ENCODE data around the gene MICU1. TPM values are rescaled to one million over a fixed set of nuclear protein-coding genes. Genes with fewer than 3 reads are reported as not detected.
A peak's percentile ranks its signal among the peaks of the same experiment; 100 is the strongest.

MICU1 gene
- total and polyA plus RNA-seq, 2 donors: 21.2 to 25.9 TPM

GRCh38 chr10:72321248-72322029, 304.4 kb downstream of the MICU1 start:
- peaks cover 73 to 86% of the 10 kb centered on the region in 2 donors for H3K4me1 ChIP-seq (ENCODE audit: control insufficient read depth in 2 of 2, insufficient read depth in 2 of 2, low read length in 2 of 2)
- 85% methylated on average over 13 of the region's 13 CpGs for WGBS
- H3K9me3 ChIP-seq (ENCODE audit: control insufficient read depth in 2 of 2, insufficient read depth in 1 of 2, low read length in 1 of 2): peaks cover 0 to 3% of the 10 kb centered on the region in 2 donors
- H3K27me3 ChIP-seq (ENCODE audit: control insufficient read depth in 2 of 2, insufficient read depth in 1 of 2, low read length in 1 of 2): no peaks in the 10 kb centered on the region
- no peak overlapping the region for H3K4me3 ChIP-seq (ENCODE audit: low read length in 2 of 2)
- H3K36me3 ChIP-seq (ENCODE audit: control insufficient read depth in 2 of 2, insufficient read depth in 2 of 2, low read length in 1 of 2): no peaks in the 10 kb centered on the region
- peak in 1 of 9 donors; percentile 32 for DNase-seq (ENCODE audit: low read depth in 6 of 9, low spot score in 9 of 9)
- peak overlapping the region; percentile 93 to 97 for H3K27ac ChIP-seq (ENCODE audit: low read depth in 1 of 2, low read length in 1 of 2)

- peaks cover 0 to 3% of the 10 kb centered on the region in 2 donors for H3K9me3 ChIP-seq (ENCODE audit: control insufficient read depth in 2 of 2, insufficient read depth in 1 of 2, low read length in 1 of 2)
- WGBS: 38% methylated on average over 12 of the region's 12 CpGs
- H3K36me3 ChIP-seq (ENCODE audit: control insufficient read depth in 2 of 2, insufficient read depth in 2 of 2, low read length in 1 of 2): no peaks in the 10 kb centered on the region
- H3K4me3 ChIP-seq (ENCODE audit: low read length in 2 of 2): peak overlapping the region in 1 of 2 donors; percentile 24
- no peaks in the 10 kb centered on the region for H3K27me3 ChIP-seq (ENCODE audit: control insufficient read depth in 2 of 2, insufficient read depth in 1 of 2, low read length in 1 of 2)
- peak overlapping the region; percentile 93 to 97 for H3K27ac ChIP-seq (ENCODE audit: low read depth in 1 of 2, low read length in 1 of 2)
- DNase-seq (ENCODE audit: low read depth in 6 of 9, low spot score in 9 of 9): peak in 2 of 9 donors; percentile 55 to 81
- peaks cover 80 to 93% of the 10 kb centered on the region in 2 donors for H3K4me1 ChIP-seq (ENCODE audit: control insufficient read depth in 2 of 2, insufficient read depth in 2 of 2, low read length in 2 of 2)
Measured at GRCh38 chr10:72320676-72321247, 305.1 kb downstream of the MICU1 start.

- peaks cover 82 to 91% of the 10 kb centered on the region in 2 donors for H3K4me1 ChIP-seq (ENCODE audit: control insufficient read depth in 2 of 2, insufficient read depth in 2 of 2, low read length in 2 of 2)
- H3K4me3 ChIP-seq (ENCODE audit: low read length in 2 of 2): peak overlapping the region; percentile 42 to 55
Measured at GRCh38 chr10:72319416-72320254, 306.2 kb downstream of the MICU1 start.

GRCh38 chr10:72318418-72319262, 307.2 kb downstream of the MICU1 start:
- DNase-seq (ENCODE audit: low read depth in 6 of 9, low spot score in 9 of 9): peak in 1 of 9 donors; percentile 41
- 84% methylated on average over 10 of the region's 10 CpGs for WGBS
- H3K4me3 ChIP-seq (ENCODE audit: low read length in 2 of 2): peak overlapping the region; percentile 42 to 55
- no peaks in the 10 kb centered on the region for H3K36me3 ChIP-seq (ENCODE audit: control insufficient read depth in 2 of 2, insufficient read depth in 2 of 2, low read length in 1 of 2)
- H3K4me1 ChIP-seq (ENCODE audit: control insufficient read depth in 2 of 2, insufficient read depth in 2 of 2, low read length in 2 of 2): peaks cover 76 to 84% of the 10 kb centered on the region in 2 donors
- H3K9me3 ChIP-seq (ENCODE audit: control insufficient read depth in 2 of 2, insufficient read depth in 1 of 2, low read length in 1 of 2): no peaks in the 10 kb centered on the region
- peak overlapping the region; percentile 97 to 99 for H3K27ac ChIP-seq (ENCODE audit: low read depth in 1 of 2, low read length in 1 of 2)
- no peaks in the 10 kb centered on the region for H3K27me3 ChIP-seq (ENCODE audit: control insufficient read depth in 2 of 2, insufficient read depth in 1 of 2, low read length in 1 of 2)

More at GRCh38 chr10:72319416-72320254, 306.2 kb downstream of the MICU1 start:
- Histone ChIP-seq H3K27me3 (ENCODE audit: control insufficient read depth in 2 of 2, insufficient read depth in 1 of 2, low read length in 1 of 2) (no peaks in the 10 kb centered on the region), H3K27ac (ENCODE audit: low read depth in 1 of 2, low read length in 1 of 2) (peak overlapping the region; percentile 97 to 99), H3K36me3 (ENCODE audit: control insufficient read depth in 2 of 2, insufficient read depth in 2 of 2, low read length in 1 of 2) (no peaks in the 10 kb centered on the region), H3K9me3 (ENCODE audit: control insufficient read depth in 2 of 2, insufficient read depth in 1 of 2, low read length in 1 of 2) (no peaks in the 10 kb centered on the region)
- DNase-seq (ENCODE audit: low read depth in 6 of 9, low spot score in 9 of 9): peak in 5 of 9 donors; percentile 82 to 95 (median 89)
- under 1% methylated on average over 60 of the region's 60 CpGs for WGBS

Other genes with a start within 250 kb of the MICU1 start
- gene MCU, start 66.1 kb upstream of the MICU1 start, total RNA-seq: 14.7 TPM
- 14.7 TPM for gene MCU, start 66.1 kb upstream of the MICU1 start, polyA plus RNA-seq